H1 (cell line): ENCODE measurements around the gene GFRA3. TPM values are rescaled to one million over a fixed set of nuclear protein-coding genes. Genes with fewer than 3 reads are reported as not detected.

Source experiments
- CTCF ChIA-PET: fragments of 300-600 bp; sonication (Branson Sonifier 250); formaldehyde crosslinking; loops from one replicate; lab custom pipeline; 2021; ENCODE audit not compliant: partially characterized antibody; lab: Charles Lee
- POLR2A ChIA-PET: fragments of 300-600 bp; sonication (Branson Sonifier 250); formaldehyde crosslinking; loops from one replicate; lab custom pipeline; 2021; ENCODE audit warnings: inconsistent platforms; ENCODE audit not compliant: partially characterized antibody; lab: Charles Lee
- DNase-seq, 2 experiments: peaks; one replicate each; pipeline versions ENCODE4 v3.0.0 to v3.0.0-alpha.2; 2010 to 2022; ENCODE audit warnings: low spot score in 2 of 2, low read depth in 1 of 2, mixed read lengths in 1 of 2
- FAIRE-seq: peaks from 2 replicates; lab custom pipeline; 2011; peaks lifted over from hg19 to GRCh38; lab: Jason Lieb, UNC
- H2AFZ ChIP-seq: 2 replicates; pipeline ENCODE4 v1.8.1; 2012; ENCODE audit warnings: low read length, inconsistent platforms
- H2AK5ac ChIP-seq: 2 replicates; pipeline ENCODE4 v1.6.1; 2013; ENCODE audit warnings: low read depth, low read length
- H2BK120ac ChIP-seq: replicated peaks from 2 replicates; pipeline ENCODE3; 2013; ENCODE audit warnings: low read depth, low read length, inconsistent platforms
- H2BK12ac ChIP-seq: 2 replicates; pipeline ENCODE4 v1.6.1; 2013; ENCODE audit warnings: low read depth, low read length
- H2BK15ac ChIP-seq: 2 replicates; pipeline ENCODE4 v1.6.1; 2013; ENCODE audit warnings: low read length
- H2BK20ac ChIP-seq: 2 replicates; pipeline ENCODE4 v1.6.1; 2013; ENCODE audit warnings: low read length
- H2BK5ac ChIP-seq: 2 replicates; pipeline ENCODE4 v1.6.1; 2013; ENCODE audit warnings: low read depth, low read length
- H3K14ac ChIP-seq: 2 replicates; pipeline ENCODE4 v1.6.1; 2013; ENCODE audit warnings: inconsistent platforms; ENCODE audit not compliant: insufficient read length
- H3K18ac ChIP-seq: 2 replicates; pipeline ENCODE4 v1.6.1; 2013; ENCODE audit warnings: low read length; ENCODE audit errors: extremely low read depth
- H3K23ac ChIP-seq: 2 replicates; pipeline ENCODE4 v1.6.1; 2013; ENCODE audit warnings: inconsistent platforms; ENCODE audit not compliant: insufficient read length
- H3K23me2 ChIP-seq: 2 replicates; pipeline ENCODE4 v1.6.1; 2013; ENCODE audit warnings: low read depth, low read length
- H3K27ac ChIP-seq: 2 replicates; pipeline ENCODE4 v1.6.1; 2011; ENCODE audit warnings: low read depth, low read length, inconsistent platforms
- H3K27me3 ChIP-seq, 4 experiments: replicated peaks in 1 of 4; 1 replicate in 1 of 4; 2 replicates in 3 of 4; pipeline versions ENCODE4 v1.6.1 to v1.8.1; 2011 to 2013; ENCODE audit warnings: low read length in 3 of 4, mild to moderate bottlenecking in 3 of 4, inconsistent platforms in 2 of 4, mixed read lengths in 2 of 4, moderate library complexity in 1 of 4; ENCODE audit not compliant: control insufficient read depth in 3 of 4, insufficient read depth in 3 of 4; ENCODE audit errors: extremely low read depth in 1 of 4
- H3K36me3 ChIP-seq, 4 experiments: 2 replicates each; pipeline versions ENCODE4 v1.6.1 to v1.8.1; 2011 to 2013; ENCODE audit warnings: mild to moderate bottlenecking in 4 of 4, low read length in 3 of 4, moderate library complexity in 2 of 4, control low read depth in 1 of 4, inconsistent platforms in 1 of 4; ENCODE audit not compliant: insufficient read depth in 4 of 4, control insufficient read depth in 2 of 4
- H3K4ac ChIP-seq: replicated peaks from 2 replicates; pipeline ENCODE3; 2013; ENCODE audit warnings: low read length, low read depth, mixed read lengths, inconsistent platforms; ENCODE audit not compliant: insufficient read length
- H3K4me1 ChIP-seq, 4 experiments: replicated peaks in 1 of 4; 1 replicate in 1 of 4; 2 replicates in 3 of 4; pipeline versions ENCODE4 v1.6.1 to v1.8.1; 2011 to 2013; ENCODE audit warnings: low read length in 3 of 4, inconsistent platforms in 2 of 4, mixed read lengths in 1 of 4; ENCODE audit not compliant: insufficient read depth in 4 of 4, control insufficient read depth in 3 of 4
- H3K4me2 ChIP-seq, 2 experiments: 2 replicates each; pipeline versions ENCODE4 v1.6.1 to v1.8.1; 2011 to 2013; ENCODE audit warnings: low read depth in 2 of 2, low read length in 2 of 2, control low read depth in 1 of 2, inconsistent platforms in 1 of 2, mild to moderate bottlenecking in 1 of 2; ENCODE audit not compliant: insufficient read depth in 1 of 2
- H3K4me3 ChIP-seq, 4 experiments: fragments of 200-600, 300-600 bp in 1 of 4; sonication (generic), shearing (Covaris generic), sonication (Bioruptor Twin) in 1 of 4; 2 replicates each; pipeline versions ENCODE4 v1.5.1 to v1.8.1; 2011 to 2016; ENCODE audit warnings: low read length in 4 of 4, low read depth in 3 of 4, control low read depth in 2 of 4, inconsistent platforms in 2 of 4, mild to moderate bottlenecking in 2 of 4, mixed read lengths in 1 of 4, moderate library complexity in 1 of 4; ENCODE audit not compliant: insufficient read depth in 2 of 4; ENCODE audit errors: extremely low read depth in 1 of 4
- H3K56ac ChIP-seq: replicated peaks from 2 replicates; pipeline ENCODE3; 2013; ENCODE audit warnings: low read depth, mild to moderate bottlenecking, mixed read lengths, low read length, inconsistent platforms; ENCODE audit not compliant: insufficient read length
- H3K79me1 ChIP-seq: 2 replicates; pipeline ENCODE4 v1.6.1; 2013; ENCODE audit warnings: low read depth, low read length, control low read depth
- H3K79me2 ChIP-seq, 2 experiments: 2 replicates each; pipeline versions ENCODE4 v1.6.1 to v1.8.1; 2012 to 2013; ENCODE audit warnings: low read length in 2 of 2, mild to moderate bottlenecking in 2 of 2, inconsistent platforms in 1 of 2; ENCODE audit not compliant: insufficient read depth in 2 of 2, control insufficient read depth in 1 of 2
- H3K9ac ChIP-seq, 4 experiments: replicated peaks in 1 of 4; 1 replicate in 1 of 4; 2 replicates in 3 of 4; pipeline versions ENCODE4 v1.6.1 to v1.8.1; 2011 to 2013; ENCODE audit warnings: low read depth in 3 of 4, low read length in 3 of 4, control low read depth in 2 of 4, mild to moderate bottlenecking in 2 of 4, moderate library complexity in 2 of 4, inconsistent platforms in 1 of 4; ENCODE audit errors: extremely low read depth in 1 of 4
- H3K9me3 ChIP-seq, 2 experiments: 2 replicates each; pipeline versions ENCODE4 v1.6.1 to v1.8.1; 2012 to 2013; ENCODE audit warnings: mild to moderate bottlenecking in 2 of 2, moderate library complexity in 2 of 2, control low read depth in 1 of 2, inconsistent platforms in 1 of 2, low read depth in 1 of 2, low read length in 1 of 2, mixed read lengths in 1 of 2; ENCODE audit not compliant: insufficient read depth in 2 of 2
- H4K20me1 ChIP-seq, 2 experiments: replicated peaks in 1 of 2; 2 replicates each; pipeline versions ENCODE3 to v1.8.1; 2011 to 2013; ENCODE audit warnings: inconsistent platforms in 2 of 2, low read length in 2 of 2, mild to moderate bottlenecking in 1 of 2; ENCODE audit not compliant: insufficient read depth in 2 of 2, control insufficient read depth in 1 of 2
- H4K5ac ChIP-seq: 2 replicates; pipeline ENCODE4 v1.6.1; 2013; ENCODE audit warnings: low read length, low read depth, mixed read lengths, inconsistent platforms; ENCODE audit not compliant: insufficient read length
- H4K8ac ChIP-seq: 2 replicates; pipeline ENCODE4 v1.8.0; 2013; ENCODE audit warnings: mild to moderate bottlenecking, moderate library complexity, low read length, inconsistent platforms; ENCODE audit not compliant: insufficient read depth; ENCODE audit errors: extremely low read depth
- H4K91ac ChIP-seq: replicated peaks from 2 replicates; pipeline ENCODE3; 2013; ENCODE audit warnings: low read length, mixed read lengths, inconsistent platforms; ENCODE audit not compliant: insufficient read length
- ASH2L ChIP-seq: fragments of 200-600, 300-600 bp; sonication (generic); IDR thresholded peaks from one replicate; pipeline ENCODE4 v1.7.1; 2017; ENCODE audit warnings: low read length
- BCL11A ChIP-seq, 2 experiments: IDR thresholded peaks; one replicate each; pipeline ENCODE4 v1.6.1; 2011; ENCODE audit warnings: low read depth in 2 of 2, low read length in 2 of 2, mild to moderate bottlenecking in 2 of 2
- CBX8 ChIP-seq: fragments of 300-800, 300-1000 bp; sonication (generic); IDR thresholded peaks from 2 replicates; pipeline ENCODE4 v1.7.1; 2016; ENCODE audit warnings: low read depth, low read length, borderline replicate concordance
- HDAC2 ChIP-seq, 2 experiments: fragments of 300-600 bp in 1 of 2; sonication (generic) in 1 of 2; IDR thresholded peaks; 2 replicates each; pipeline ENCODE4 v1.6.1; 2011 to 2012; ENCODE audit warnings: low read depth in 2 of 2, low read length in 2 of 2, mild to moderate bottlenecking in 2 of 2, moderate library complexity in 2 of 2, borderline replicate concordance in 1 of 2, inconsistent platforms in 1 of 2
- JUN ChIP-seq: IDR thresholded peaks from 2 replicates; pipeline ENCODE4 v1.6.1; 2011; ENCODE audit warnings: low read depth, mild to moderate bottlenecking, improper control_type of control experiment, low read length
- RFX5 ChIP-seq: IDR thresholded peaks from 2 replicates; pipeline ENCODE4 v1.6.1; 2011; ENCODE audit warnings: low read depth, low read length, improper control_type of control experiment, borderline replicate concordance
- SIRT6 ChIP-seq: IDR thresholded peaks from one replicate; pipeline ENCODE4 v1.7.1; 2012; ENCODE audit warnings: low read length, inconsistent platforms
- SP2 ChIP-seq: IDR thresholded peaks from 2 replicates; pipeline ENCODE4 v1.6.1; 2012; ENCODE audit warnings: mild to moderate bottlenecking, low read length, inconsistent platforms
- SP4 ChIP-seq: IDR thresholded peaks from 2 replicates; pipeline ENCODE4 v1.6.1; 2012; ENCODE audit warnings: low read length, inconsistent platforms
- WGBS, 2 experiments: shearing (Covaris generic) in 1 of 2; methylation state at CpG; one replicate each; pipeline versions ENCODE4 v1.1.6 to v1.1.7; 2013 to 2015; ENCODE audit warnings: low lambda C conversion rate in 2 of 2, mixed read lengths in 2 of 2, inconsistent platforms in 1 of 2, low coverage in 1 of 2, missing lambda C conversion rate in 1 of 2; ENCODE audit not compliant: insufficient replicate concordance in 2 of 2, insufficient coverage in 1 of 2, insufficient read length in 1 of 2; ENCODE audit errors: extremely low coverage in 1 of 2, missing lambda C conversion rate in 1 of 2; 5-methylcytosine and 5-hydroxymethylcytosine counted together
- polyA plus RNA-seq, 7 experiments: library from polyadenylated mRNA; depleted of rRNA in 3 of 7; stranded (reverse) in 5 of 7; unstranded in 2 of 7; fragments of >200 nt in 5 of 7; fragments of 200-250 nt in 2 of 7; gene quantifications; 1 replicate in 5 of 7; 2 replicates in 1 of 7; 4 replicates in 1 of 7; pipeline versions ENCODE4 v1.2.1 to v1.2.3, GENCODE V29; 2011 to 2013; ENCODE audit warnings: missing spikeins in 2 of 7, mixed read lengths in 2 of 7
- total RNA-seq: library from RNA; stranded (reverse); fragmentation: NEBNext Ultra II Directional; extraction: Animal tissue kit (Norgen Biotek cat#: 25700); gene quantifications from 2 replicates; pipeline ENCODE4 v1.2.1, GENCODE V29; 2021
- TF ChIP-seq, protein P1 (sequence below): IDR thresholded peaks from 2 replicates; pipeline ENCODE4 v1.6.1; 2012; ENCODE audit warnings: inconsistent platforms
- TF ChIP-seq, protein P2 (sequence below), 3 experiments: IDR thresholded peaks; 1 replicate in 2 of 3; 2 replicates in 1 of 3; pipeline versions ENCODE4 v1.5.1 to v1.6.1; 2011; ENCODE audit warnings: low read length in 3 of 3, mild to moderate bottlenecking in 3 of 3, inconsistent platforms in 2 of 3, low read depth in 1 of 3, moderate library complexity in 1 of 3; ENCODE audit not compliant: insufficient read depth in 1 of 3; ENCODE audit errors: control extremely low read depth in 1 of 3

The GFRA3 gene
- total and polyA plus RNA-seq, 2 of the 8 experiments (the other 6 are each of a cell fraction or from before 2014, with no cell fraction given), result 0.88 to 3.4 TPM

GRCh38 chr5:138246822-138247221, 27.6 kb downstream of the GFRA3 start:
- H4K8ac ChIP-seq, result no peak overlapping the region
- no peak overlapping the region for H3K23ac ChIP-seq
- H3K4ac ChIP-seq, result no peak overlapping the region
- no peak overlapping the region for H2BK15ac ChIP-seq
- no peak overlapping the region for H3K27ac ChIP-seq
- H3K79me1 ChIP-seq, result no peaks in the 10 kb centered on the region
- no peak overlapping the region for H3K9ac ChIP-seq
- ChIA-PET CTCF (interaction anchor here (1.1 to 1.7 kb wide), 2 partner anchors 23 to 31 kb away, joined by 3 to 10 read pairs; no protein-coding TSS in a partner anchor), POLR2A (interaction anchor here (0.9 to 2.4 kb wide), 5 partner anchors 12 to 91 kb away, joined by 3 to 7 read pairs (median 5); partner anchors contain the start of genes CDC23 and FAM53C)
- H3K14ac ChIP-seq, result no peak overlapping the region
- H3K27me3 ChIP-seq, result peaks cover 2 to 12% (median 10%) of the 10 kb centered on the region in 4 experiments; a peak in 6 of 7 replicates
- no peak overlapping the region for H3K56ac ChIP-seq
- H3K4me3 ChIP-seq, result no peak overlapping the region
- WGBS, 2 experiments, result 97% methylated on average over 4 of the region's 4 CpGs; no CpG with 5 or more reads in 1 of the 2 experiments
- H2BK12ac ChIP-seq, result no peak overlapping the region
- H3K9me3 ChIP-seq, result no peaks in the 10 kb centered on the region
- no peak overlapping the region for H2BK5ac ChIP-seq
- FAIRE-seq (no peak), DNase-seq (no peak)
- no peaks in the 10 kb centered on the region for H3K79me2 ChIP-seq
- H2AFZ ChIP-seq, result no peak overlapping the region
- H4K91ac ChIP-seq, result no peak overlapping the region
- H2AK5ac ChIP-seq, result no peak overlapping the region
- H3K23me2 ChIP-seq, result peaks cover 5% of the 10 kb centered on the region
- H3K4me2 ChIP-seq, result no peak overlapping the region
- H3K4me1 ChIP-seq, result peaks cover 0 to 4% (median 3%) of the 10 kb centered on the region in 4 experiments; a peak in 4 of 7 replicates
- H4K20me1 ChIP-seq, result no peaks in the 10 kb centered on the region
- H2BK20ac ChIP-seq, result no peak overlapping the region
- H2BK120ac ChIP-seq, result no peak overlapping the region
- no peak overlapping the region for H4K5ac ChIP-seq
- no peaks in the 10 kb centered on the region for H3K36me3 ChIP-seq
- H3K18ac ChIP-seq, result no peak overlapping the region
- TF ChIP-seq BCL11A (IDR thresholded peaks at IDR 0.05; ENCODE audit: low read depth in 2 of 2, low read length in 2 of 2), result no peak
- TF ChIP-seq, protein P1, sequence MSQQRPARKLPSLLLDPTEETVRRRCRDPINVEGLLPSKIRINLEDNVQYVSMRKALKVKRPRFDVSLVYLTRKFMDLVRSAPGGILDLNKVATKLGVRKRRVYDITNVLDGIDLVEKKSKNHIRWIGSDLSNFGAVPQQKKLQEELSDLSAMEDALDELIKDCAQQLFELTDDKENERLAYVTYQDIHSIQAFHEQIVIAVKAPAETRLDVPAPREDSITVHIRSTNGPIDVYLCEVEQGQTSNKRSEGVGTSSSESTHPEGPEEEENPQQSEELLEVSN, result no peak
- TF ChIP-seq SIRT6, result no peak
- TF ChIP-seq, protein P2, sequence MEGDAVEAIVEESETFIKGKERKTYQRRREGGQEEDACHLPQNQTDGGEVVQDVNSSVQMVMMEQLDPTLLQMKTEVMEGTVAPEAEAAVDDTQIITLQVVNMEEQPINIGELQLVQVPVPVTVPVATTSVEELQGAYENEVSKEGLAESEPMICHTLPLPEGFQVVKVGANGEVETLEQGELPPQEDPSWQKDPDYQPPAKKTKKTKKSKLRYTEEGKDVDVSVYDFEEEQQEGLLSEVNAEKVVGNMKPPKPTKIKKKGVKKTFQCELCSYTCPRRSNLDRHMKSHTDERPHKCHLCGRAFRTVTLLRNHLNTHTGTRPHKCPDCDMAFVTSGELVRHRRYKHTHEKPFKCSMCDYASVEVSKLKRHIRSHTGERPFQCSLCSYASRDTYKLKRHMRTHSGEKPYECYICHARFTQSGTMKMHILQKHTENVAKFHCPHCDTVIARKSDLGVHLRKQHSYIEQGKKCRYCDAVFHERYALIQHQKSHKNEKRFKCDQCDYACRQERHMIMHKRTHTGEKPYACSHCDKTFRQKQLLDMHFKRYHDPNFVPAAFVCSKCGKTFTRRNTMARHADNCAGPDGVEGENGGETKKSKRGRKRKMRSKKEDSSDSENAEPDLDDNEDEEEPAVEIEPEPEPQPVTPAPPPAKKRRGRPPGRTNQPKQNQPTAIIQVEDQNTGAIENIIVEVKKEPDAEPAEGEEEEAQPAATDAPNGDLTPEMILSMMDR (IDR thresholded peaks at IDR 0.05; ENCODE audit: control extremely low read depth in 1 of 3, insufficient read depth in 1 of 3, low read depth in 1 of 3, low read length in 3 of 3), result no peak
- TF ChIP-seq HDAC2 (IDR thresholded peaks at IDR 0.05; ENCODE audit: borderline replicate concordance in 1 of 2, low read depth in 2 of 2, low read length in 2 of 2), result no peak
- TF ChIP-seq SP4, result no peak
- no peak for TF ChIP-seq SP2
- no peak for TF ChIP-seq CBX8
- no peak for TF ChIP-seq JUN
- no peak for TF ChIP-seq RFX5
- no peak for TF ChIP-seq ASH2L
